Transverse colon (tissue), 4 donors: ENCODE results near the gene IQCF2. TPM values are rescaled to one million over a fixed set of nuclear protein-coding genes. Genes with fewer than 3 reads are reported as not detected.

ENCODE experiments used
- DNase-seq: peaks from one replicate; pipeline ENCODE4 v3.0.0-alpha.2; 2019
- H3K27ac ChIP-seq, 4 donors: fragments of 200-600 bp; sonication (generic); 2 replicates each; pipeline ENCODE4 v1.5.1; 2016 to 2018; ENCODE audit warnings: inconsistent platforms in 4 of 4
- H3K27me3 ChIP-seq: fragments of 200-600 bp; sonication (generic); 2 replicates; pipeline ENCODE4 v1.5.1; 2017; ENCODE audit warnings: inconsistent platforms
- H3K36me3 ChIP-seq, 4 donors: fragments of 200-600 bp; sonication (generic); 2 replicates each; pipeline ENCODE4 v1.5.1; 2017 to 2019; ENCODE audit warnings: inconsistent platforms in 4 of 4
- H3K4me1 ChIP-seq, 4 donors: fragments of 200-600 bp; sonication (generic); 2 replicates each; pipeline ENCODE4 v1.5.1; 2017 to 2020; ENCODE audit warnings: inconsistent platforms in 4 of 4
- H3K4me3 ChIP-seq, 4 donors: fragments of 200-600 bp; sonication (generic); 1 replicate in 1 of 4; 2 replicates in 3 of 4; pipeline versions ENCODE4 v1.5.1 to v1.6.1; 2017 to 2019; ENCODE audit warnings: inconsistent platforms in 4 of 4
- H3K9me3 ChIP-seq, 2 donors: fragments of 200-600 bp; sonication (generic); 2 replicates each; pipeline ENCODE4 v1.5.1; 2017 to 2019; ENCODE audit warnings: inconsistent platforms in 2 of 2
- CTCF ChIP-seq, 5 experiments: fragments of 200-600 bp in 3 of 5; fragments of 450-650 bp in 2 of 5; sonication (generic) in 3 of 5; IDR thresholded peaks; 1 replicate in 2 of 5; 2 replicates in 3 of 5; pipeline ENCODE4 v1.5.1; 2016 to 2017; ENCODE audit warnings: antibody characterized with exemption in 5 of 5, inconsistent platforms in 3 of 5, mild to moderate bottlenecking in 2 of 5, moderate library complexity in 1 of 5
- EP300 ChIP-seq: sonication (generic); formaldehyde crosslinking; IDR thresholded peaks from one replicate; pipeline ENCODE4 v1.6.1; 2017; ENCODE audit warnings: antibody characterized with exemption, low read depth
- POLR2A ChIP-seq: fragments of 450-650 bp; IDR thresholded peaks from one replicate; pipeline ENCODE4 v1.6.1; 2016; ENCODE audit warnings: antibody characterized with exemption, mild to moderate bottlenecking, moderate library complexity
- POLR2AphosphoS5 ChIP-seq, 3 donors: sonication (generic); formaldehyde crosslinking; IDR thresholded peaks; one replicate each; pipeline ENCODE4 v1.6.1; 2016; ENCODE audit warnings: antibody characterized with exemption in 3 of 3
- whole genome bisulfite sequencing, 2 donors: methylation state at CpG; one replicate each; pipeline ENCODE4 v1.1.5; 2018; ENCODE audit warnings: low coverage in 1 of 2; 5-methylcytosine and 5-hydroxymethylcytosine counted together
- in situ Hi-C, 4 donors: fragments of 200-750 bp; cut with MboI; loops; one replicate each; pipeline versions ENCODE4 v1.15.0 to v1.15.1; 2017; ENCODE audit warnings: low sequenced_read_pairs in 3 of 4, low pct_ligation_motif_present in 1 of 4, low pct_unique_long_range_greater_than_20kb in 1 of 4
- intact Hi-C: fragments of 100-400 bp; cut with DNase I; formaldehyde crosslinking; loops from one replicate; pipeline ENCODE4 v1.15.1; 2023; ENCODE audit warnings: low total_unique reads
- total RNA-seq, 4 donors: library from RNA; depleted of rRNA; stranded (reverse); fragments of >200 nt; gene quantifications; one replicate each; pipeline ENCODE4 v1.1.0, GENCODE V29; 2016

The IQCF2 gene
- total RNA-seq, 4 donors from 2014 or later: not detected

DNA sequence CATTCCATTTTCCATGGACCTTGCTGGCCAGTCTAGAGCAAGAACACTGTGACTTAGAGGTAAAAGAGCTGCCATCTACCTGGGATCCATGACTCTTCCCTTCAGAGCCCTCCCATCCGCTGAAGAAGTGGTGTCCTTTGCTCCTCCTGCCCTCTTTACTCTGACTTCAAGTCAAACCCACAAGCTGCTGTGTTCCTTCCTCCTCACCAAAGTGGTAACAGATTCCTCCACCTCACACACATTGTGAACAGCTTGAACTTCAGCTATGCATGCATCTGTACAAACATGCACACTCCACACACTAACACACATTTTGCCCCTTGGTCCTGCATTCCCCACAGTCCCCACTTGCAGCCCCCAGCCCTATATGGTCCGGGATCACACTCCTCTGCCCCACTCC is 13.0 kb downstream of the IQCF2 start:
- no peaks in the 10 kb centered on the region for H3K27me3 ChIP-seq
- intact Hi-C loops: no loop called here

DNA sequence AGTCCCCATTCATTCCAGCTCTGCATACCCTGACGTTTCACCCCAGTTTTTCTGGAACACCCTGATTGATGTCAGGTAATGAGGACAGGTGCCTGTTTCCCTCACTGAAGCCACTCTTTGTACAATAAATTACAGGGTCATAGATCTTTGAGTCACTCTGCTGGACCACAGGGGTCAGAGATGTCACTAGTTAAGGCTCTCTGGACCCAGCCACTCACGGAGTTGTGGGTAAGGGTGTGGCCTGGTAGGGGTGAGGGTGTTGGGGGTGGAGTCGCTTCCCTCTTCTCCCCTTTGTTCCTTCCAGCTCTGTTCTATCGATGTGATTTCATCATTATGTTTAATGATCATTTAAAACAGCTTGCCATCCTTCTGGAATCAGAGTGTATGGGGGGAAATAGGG is 13.5 kb downstream of the IQCF2 start:
- Histone ChIP-seq H3K27me3 (no peaks in the 10 kb centered on the region), H3K4me1 (no peaks in the 10 kb centered on the region), H3K27ac (no peak overlapping the region), H3K4me3 (no peak overlapping the region), H3K9me3 (no peaks in the 10 kb centered on the region), H3K36me3 (no peaks in the 10 kb centered on the region)
- DNase-seq: no peak
- WGBS, 2 donors: 56 to 57% methylated on average over 1 to 4 of the region's 4 CpGs
- intact Hi-C loops: no loop called here
- TF ChIP-seq CTCF (IDR thresholded peaks at IDR 0.05) (no peak), POLR2A (no peak), POLR2AphosphoS5 (IDR thresholded peaks at IDR 0.05) (no peak), EP300 (no peak)
- in situ Hi-C loops: no loop called here

More for the DNA sequence above, 13.0 kb downstream of the IQCF2 start:
- Histone ChIP-seq H3K27ac (no peak overlapping the region), H3K4me3 (no peak overlapping the region), H3K4me1 (no peaks in the 10 kb centered on the region), H3K36me3 (no peaks in the 10 kb centered on the region), H3K9me3 (no peaks in the 10 kb centered on the region)
- WGBS, 2 donors: 85% methylated on average over 2 of the region's 2 CpGs; no CpG with 5 or more reads in 1 of the 2 donors
- no peak for DNase-seq
- in situ Hi-C loops: no loop called here
- no peak for TF ChIP-seq CTCF (IDR thresholded peaks at IDR 0.05)
- no peak for TF ChIP-seq POLR2AphosphoS5 (IDR thresholded peaks at IDR 0.05)
- TF ChIP-seq POLR2A: no peak
- TF ChIP-seq EP300: no peak

GRCh38 chr3:51875501-51875900 is 14.1 kb downstream of the IQCF2 start, which contains the start of gene IQCF5:
Gene IQCF5, minus strand, starts transcription at chr3:51875601. Its CDS starts 70 bp downstream, at chr3:51875531.
- H3K9me3 ChIP-seq: no peaks in the 10 kb centered on the region
- intact Hi-C loops: no loop called here
- H3K27me3 ChIP-seq: no peaks in the 10 kb centered on the region
- H3K27ac ChIP-seq: no peak within 1 kb of the TSS
- no peaks in the 10 kb centered on the region for H3K4me1 ChIP-seq
- TF ChIP-seq EP300 (no peak), POLR2AphosphoS5 (IDR thresholded peaks at IDR 0.05) (no peak), POLR2A (no peak), CTCF (IDR thresholded peaks at IDR 0.05) (no peak)
- H3K4me3 ChIP-seq: no peak within 1 kb of the TSS
- H3K36me3 ChIP-seq: no peaks in the 10 kb centered on the region
- in situ Hi-C loops: no loop called here
- WGBS, 2 donors: 84% methylated on average over 4 of the region's 4 CpGs; no CpG with 5 or more reads in 1 of the 2 donors
- DNase-seq: no peak

GRCh38 chr3:51876186-51876585 is 14.8 kb downstream of the IQCF2 start:
- 46 to 80% methylated on average over 1 to 6 of the region's 6 CpGs for WGBS, 2 donors
- no peak overlapping the region for H3K27ac ChIP-seq
- no peaks in the 10 kb centered on the region for H3K27me3 ChIP-seq
- in situ Hi-C loops: no loop called here
- H3K9me3 ChIP-seq: no peaks in the 10 kb centered on the region
- no peak overlapping the region for H3K4me3 ChIP-seq
- intact Hi-C loops: no loop called here
- no peaks in the 10 kb centered on the region for H3K4me1 ChIP-seq
- DNase-seq: no peak
- TF ChIP-seq POLR2AphosphoS5 (IDR thresholded peaks at IDR 0.05): no peak
- no peak for TF ChIP-seq POLR2A
- TF ChIP-seq EP300: no peak
- TF ChIP-seq CTCF (IDR thresholded peaks at IDR 0.05): no peak
- H3K36me3 ChIP-seq: no peaks in the 10 kb centered on the region
